CD4-positive, alpha-beta T cell treated with Interleukin-6 at 100 ng/mL for 8 hours (primary cell): Measurements from ENCODE around the gene NAP1L1.

ENCODE experiments used
- DNase-seq: peaks from one replicate; pipeline ENCODE4 v3.0.0-alpha.2; 2020; ENCODE audit warnings: mixed read lengths, low spot score

NAP1L1 gene

DNA sequence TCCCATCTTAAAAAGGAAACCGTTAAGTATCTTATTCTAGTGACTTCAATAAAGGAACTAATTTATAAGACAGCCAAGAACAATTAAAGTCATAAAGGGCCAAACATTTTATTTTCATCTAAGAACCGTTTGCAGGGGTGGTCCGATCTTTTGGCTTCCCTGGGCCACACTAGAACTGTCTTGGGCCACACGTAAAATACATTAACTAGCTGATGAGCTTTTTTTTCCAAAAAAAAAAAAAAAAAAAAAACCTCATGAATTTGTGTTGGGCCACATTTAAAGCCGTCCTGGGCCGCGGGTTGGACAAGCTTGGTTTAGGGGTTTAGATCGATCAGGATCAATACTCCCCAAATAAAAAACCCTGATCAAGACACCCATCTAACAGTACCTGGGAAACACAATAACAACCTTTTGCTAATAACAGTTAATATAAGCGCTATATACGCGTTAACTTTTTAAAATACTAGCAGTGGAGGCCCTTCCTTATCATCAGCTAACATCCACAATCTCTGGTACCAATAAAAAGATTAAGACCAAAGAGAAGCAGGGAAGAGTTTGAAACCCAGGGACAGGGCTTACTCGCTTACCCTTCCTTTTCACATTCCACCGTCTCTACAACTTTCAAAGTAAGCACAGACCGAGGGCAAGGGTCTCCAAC, 1.1 kb downstream of the NAP1L1 start:
- no peak for DNase-seq

DNA sequence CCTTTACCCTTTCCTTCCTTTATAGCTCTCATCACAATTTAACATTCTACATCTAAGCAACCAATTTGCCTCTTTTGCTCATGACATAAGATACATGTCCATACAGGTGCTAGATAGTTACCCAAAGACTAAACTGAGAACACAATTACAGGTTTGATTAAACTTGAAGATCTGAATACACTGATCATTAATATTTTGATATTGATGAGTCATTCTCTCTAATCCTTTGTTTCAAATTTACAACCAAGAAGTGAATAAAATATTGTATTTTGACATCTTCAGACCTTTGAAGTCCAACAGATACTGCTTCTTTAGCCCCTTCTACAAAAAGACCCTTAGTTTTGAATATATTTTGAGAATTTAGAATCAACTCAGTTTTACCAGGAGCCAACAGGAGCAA, 2.6 kb downstream of the NAP1L1 start:
- DNase-seq = no peak

DNA sequence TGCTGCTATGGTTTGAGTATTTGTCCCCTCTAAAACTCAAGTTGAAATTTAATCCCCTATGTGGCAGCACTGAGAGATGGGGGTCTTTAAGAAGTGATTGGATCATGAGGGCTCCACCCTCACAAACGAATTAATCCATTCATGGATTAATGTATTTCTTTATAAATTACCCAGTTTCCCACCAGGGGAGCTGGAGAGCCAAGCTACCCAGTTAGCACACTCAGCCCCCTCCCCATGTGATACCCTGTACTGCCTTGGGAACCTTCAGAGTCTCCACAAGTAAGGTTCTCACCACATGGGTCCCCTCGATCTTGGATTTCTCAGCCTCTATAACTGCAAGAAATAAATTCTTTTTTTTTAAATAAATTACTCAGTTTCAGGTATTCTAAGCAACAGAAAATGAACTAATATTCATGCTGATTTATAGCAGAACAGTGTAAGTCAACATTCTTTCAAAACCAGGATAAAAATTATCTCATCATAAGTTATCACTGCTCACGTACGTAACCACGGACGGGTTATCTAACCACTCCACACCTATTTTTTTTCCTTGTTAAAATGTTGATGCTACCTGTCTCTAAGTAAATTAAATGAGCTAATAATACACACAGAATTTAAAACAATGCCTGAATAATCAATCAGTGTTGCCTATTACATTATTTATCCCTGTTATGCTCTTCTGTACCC, 3.6 kb downstream of the NAP1L1 start:
- DNase-seq = no peak

DNA sequence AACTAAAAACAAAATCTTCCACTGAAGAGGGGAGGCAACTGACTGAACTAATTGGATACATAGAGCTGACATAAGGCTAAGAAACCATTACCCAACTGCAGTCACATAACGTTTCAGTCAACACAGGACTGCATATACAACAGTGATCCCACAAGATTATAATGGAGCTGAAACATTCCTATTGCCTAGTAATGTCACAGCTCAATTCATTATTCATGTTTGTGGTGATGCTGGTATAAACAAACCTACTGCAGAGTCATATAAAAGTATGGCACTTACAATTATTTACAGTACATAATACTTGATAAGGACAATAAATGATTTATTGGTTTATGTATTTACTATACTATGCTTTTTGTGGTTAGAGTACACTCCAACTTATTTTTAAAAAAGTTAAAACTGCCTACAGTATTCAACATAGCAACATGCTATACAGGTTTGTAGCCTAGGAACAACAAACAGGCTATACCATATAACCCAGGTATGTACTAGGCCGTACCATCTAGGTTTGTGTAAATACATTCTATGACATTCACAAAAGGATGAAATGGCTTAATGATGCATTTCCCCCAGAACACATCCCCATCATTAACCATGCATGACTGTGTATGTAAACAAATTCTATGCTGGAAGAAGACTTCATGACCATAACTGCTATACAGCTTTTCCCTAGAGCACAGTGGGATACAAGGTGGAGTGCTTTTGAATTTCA, 4.3 kb downstream of the NAP1L1 start:
- DNase-seq = no peak

DNA sequence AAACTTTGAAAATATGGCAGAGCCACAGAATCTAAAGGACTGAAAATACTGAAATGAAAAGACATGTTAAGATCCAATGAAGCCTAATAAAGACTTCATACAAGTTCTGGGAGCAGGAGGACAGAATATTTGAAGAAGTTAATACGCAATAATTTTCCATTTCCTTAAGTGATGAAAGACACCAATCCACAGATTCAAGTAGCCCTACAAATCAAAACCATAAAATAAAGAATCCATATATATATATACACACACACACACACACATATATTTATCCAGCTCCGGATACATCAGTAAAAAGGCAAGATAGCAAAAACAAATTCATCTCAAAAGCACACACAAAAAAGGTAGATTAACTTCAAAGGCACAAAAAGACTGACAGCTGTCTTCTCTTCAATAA, 5.7 kb downstream of the NAP1L1 start:
- no peak for DNase-seq

DNA sequence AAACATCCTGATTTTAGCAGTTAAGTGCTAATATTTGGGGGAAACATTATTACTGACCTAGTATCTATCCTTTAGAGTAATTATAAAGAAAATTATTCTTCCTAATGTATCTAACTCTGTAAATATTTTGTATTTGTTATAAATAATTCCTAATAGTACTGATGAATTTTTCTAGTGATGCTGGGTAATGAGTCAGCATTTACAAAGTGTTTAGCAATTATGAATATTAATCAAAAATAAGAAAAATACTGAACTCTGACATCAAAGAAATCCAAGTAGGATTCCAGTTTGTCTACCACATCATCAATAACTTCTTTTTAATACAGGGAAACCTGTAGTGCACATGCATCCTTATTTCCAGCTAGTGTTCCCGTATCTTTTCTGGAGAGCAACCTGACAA, 9.0 kb downstream of the NAP1L1 start:
- no peak for DNase-seq

DNA sequence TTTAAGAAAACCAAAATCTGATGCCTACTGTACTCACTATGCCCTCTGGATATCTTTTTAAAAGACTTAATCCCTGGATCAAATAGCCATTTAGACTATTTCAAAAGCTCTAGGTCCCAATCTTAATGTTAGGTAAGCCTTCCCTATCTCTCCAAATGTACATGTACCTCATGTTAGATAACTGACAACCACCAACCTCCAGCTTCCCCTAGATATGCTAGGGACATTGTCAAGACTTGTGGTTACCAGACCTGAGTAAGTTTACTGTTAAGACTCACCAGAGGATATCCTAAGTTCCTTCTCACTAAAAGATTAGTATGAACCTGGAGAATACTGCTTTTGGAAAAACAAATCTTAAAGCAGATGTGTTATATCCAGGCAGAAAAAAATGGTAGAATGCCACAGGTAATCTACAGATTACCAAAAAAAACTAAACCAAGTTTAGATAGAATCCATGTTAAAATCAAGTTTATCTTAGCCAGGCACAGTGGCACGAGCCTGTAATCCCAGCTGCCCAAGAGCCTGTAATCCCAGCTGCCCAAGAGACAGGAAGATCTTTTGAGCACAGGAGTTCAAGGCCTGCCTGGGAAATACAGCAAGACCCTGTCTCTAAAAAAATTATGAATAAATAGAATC, 9.7 kb downstream of the NAP1L1 start:
- DNase-seq = no peak

DNA sequence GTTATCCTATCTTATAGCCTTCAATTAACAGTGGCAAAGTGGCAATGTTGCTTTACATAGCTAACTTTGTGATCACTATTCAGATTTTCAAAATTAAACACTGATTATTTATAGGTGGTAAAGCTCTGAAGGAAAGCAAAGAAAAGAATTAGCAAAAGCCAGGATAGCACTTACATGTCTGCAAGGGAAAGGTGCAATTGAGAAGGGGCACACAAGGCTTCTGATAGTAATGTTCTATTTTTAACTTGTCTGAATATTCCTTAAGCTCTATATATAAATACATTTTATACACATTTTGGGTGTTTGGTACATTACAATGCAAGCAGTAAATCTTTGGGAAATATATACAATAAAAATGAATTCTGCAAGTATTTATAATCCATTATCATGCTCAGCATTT, 10.9 kb downstream of the NAP1L1 start:
- no peak for DNase-seq

DNA sequence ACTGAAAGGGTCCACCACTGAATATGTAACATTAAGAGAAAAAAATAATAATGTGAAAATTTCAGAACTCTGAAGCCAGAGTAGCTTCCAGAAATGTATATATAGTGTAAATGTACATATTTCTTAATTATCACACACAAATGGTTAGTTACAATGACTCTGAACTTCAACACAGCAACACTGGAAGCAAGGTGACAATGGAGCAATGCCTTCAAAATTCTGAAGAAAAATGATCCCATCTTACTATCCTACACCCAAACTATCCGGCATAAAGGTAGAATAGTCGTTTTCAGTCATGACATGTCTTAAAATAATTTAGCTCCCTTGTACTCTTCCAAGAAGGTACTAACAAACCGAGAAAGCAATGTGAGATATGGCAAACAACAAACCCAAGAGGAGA, 11.9 kb downstream of the NAP1L1 start:
- DNase-seq = no peak

DNA sequence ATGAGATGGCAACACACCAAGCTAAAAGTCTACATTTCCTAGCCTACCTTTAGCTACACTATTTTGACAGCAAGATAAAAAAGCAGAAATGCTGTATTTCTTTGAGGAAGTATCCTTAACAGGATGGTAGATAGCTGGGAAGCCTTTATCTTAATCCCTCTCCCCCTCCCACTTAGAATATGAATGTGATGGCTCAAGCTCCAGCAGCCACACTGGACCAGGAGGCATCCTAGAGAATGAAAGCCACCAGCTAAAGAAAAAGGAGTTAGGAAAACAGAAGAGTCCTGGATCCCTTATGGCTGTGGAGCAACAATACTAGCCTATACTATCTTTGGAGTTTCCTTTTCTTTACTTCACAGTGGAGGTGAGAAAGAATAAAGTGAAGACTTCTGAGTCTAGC, 15.1 kb downstream of the NAP1L1 start:
- DNase-seq = no peak

DNA sequence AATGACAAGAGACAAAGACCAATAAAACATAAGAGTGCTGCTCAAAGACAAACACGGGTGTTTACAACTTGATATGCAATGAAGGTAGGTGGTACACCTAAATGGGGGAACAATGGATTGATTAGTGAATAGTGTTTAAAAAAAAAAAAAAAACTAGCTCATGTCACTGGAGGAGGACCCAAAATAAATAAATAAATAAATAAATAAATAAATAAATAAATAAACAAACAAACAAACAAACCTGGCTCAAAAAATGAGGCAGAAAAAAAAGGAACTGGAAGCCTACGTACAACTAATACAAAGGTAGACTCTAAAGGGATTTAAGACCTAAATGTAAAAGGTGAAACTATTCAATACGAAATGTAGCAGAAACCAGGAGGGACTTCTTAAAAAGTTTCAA, 18.6 kb downstream of the NAP1L1 start:
- DNase-seq = no peak

DNA sequence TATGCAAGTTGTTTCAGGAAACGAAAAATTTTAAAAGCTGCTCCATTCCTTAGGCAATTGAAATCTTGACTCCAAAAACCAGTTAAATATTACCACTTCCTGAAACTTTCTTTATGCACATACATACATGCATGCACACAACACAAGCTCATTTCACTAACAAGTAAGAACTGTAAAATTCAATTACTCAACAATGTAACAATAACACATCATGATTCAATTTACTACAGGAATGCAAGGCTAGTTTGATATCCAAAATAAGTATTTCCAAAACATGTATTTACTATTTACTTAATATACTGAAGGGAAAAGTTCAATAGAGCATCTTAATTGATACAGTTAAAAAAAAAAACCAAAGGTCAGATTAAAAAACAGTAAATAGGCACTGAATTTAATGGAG, 19.6 kb downstream of the NAP1L1 start:
- DNase-seq = no peak

DNA sequence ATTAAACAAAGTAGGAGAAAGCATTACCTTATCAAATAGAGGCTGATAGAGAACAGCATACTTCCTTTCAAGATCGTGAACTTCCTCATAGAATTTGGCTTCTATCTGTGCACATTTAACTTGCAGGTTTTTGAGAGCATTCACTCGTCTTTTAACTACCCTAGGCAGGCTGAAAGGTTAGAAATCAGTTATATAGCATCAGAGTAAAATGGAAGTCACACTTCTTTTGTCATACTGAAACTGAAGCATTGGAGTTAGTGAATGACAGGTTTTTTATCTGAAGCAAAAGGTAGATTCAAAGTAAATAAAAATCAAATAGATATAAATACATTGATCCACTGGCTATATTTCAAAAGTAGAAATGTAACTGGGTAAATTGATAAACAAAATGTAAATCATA, 24.4 kb downstream of the NAP1L1 start:
- DNase-seq = no peak

DNA sequence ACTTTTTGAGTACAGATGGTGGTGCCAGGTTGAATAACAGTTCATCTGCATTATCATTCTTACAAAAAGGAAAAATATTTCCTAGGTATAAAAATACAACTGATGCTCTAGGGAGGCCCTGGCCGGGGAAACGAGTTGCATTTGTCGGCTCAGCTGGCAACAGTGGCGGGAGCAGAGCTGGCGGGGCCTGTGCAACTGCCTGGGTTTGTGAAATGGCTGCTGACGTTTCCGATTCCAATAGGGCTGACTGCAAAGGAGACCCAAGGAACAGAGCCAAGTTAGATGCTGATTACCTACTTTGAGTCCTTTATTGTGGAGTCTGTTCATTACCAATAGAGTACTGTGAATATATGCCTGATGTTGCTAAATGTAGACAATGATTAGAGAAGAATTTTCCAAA, 27.2 kb downstream of the NAP1L1 start:
- DNase-seq = no peak

DNA sequence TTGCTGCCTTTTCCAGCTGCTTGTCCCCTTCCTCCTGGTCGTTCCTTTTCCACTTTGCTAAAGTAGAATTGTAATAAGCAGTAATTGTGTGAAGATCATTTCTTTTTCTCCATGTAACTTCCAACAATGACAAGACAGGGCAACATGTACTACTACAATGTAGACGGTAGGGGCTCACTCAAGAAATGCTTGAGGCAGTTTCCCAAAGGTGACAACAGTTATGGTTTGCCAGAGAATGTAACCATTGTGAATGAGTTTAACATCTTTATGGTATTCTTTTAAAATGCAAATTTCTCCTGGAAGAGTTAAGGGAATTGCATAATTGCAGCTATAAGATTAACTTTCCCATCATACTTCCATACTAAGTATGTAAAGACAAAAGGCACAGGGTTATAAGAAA, 29.1 kb downstream of the NAP1L1 start:
- no peak for DNase-seq

DNA sequence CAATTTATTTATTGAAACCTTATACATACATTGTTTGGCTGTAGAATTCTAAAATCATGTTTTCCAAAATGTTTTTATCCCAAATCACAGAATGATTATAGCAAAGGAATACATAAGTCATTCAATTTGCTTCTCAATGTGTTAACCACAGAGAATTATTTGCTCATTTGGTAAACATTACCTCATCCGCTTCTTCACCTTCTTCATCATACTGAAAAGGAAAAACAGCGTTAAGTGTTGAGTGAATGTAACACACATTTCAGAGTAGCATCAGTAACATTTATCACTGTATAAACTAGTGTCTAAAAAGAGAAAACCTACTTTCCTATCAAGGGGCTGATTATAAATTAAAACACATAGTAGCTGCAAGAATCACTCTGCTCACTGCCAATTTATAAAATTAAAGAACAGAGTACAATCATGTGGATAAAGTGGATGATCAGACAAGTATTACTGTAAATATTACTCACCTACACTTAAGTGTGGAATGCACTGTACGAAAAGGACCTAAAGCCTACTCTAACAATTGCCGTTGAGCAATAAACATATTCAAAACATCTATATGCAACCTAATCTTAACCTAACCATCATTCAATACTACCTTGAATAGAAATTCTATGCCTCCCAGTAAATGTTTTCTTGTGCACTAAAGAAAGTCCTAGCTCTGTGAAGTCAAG, 34.8 kb downstream of the NAP1L1 start:
- DNase-seq = no peak

DNA sequence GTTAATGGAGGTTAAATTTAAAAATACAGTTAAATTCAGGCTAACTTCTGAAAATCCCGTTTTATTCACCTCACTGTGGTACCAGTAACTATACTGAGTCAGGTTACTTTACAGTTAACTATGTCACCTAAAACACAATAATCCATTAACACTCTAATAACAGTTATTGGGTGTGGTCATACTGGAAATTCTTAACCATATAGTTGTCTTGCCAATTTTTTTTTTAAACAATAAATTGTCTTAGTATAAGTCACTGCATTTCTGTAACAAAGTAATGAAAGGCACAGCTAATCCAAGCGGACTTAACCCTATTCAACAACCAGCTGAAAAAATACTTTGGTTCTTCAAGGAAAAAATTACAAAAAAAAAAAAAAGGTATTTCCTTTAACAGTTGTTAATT, 36.7 kb downstream of the NAP1L1 start:
- no peak for DNase-seq

DNA sequence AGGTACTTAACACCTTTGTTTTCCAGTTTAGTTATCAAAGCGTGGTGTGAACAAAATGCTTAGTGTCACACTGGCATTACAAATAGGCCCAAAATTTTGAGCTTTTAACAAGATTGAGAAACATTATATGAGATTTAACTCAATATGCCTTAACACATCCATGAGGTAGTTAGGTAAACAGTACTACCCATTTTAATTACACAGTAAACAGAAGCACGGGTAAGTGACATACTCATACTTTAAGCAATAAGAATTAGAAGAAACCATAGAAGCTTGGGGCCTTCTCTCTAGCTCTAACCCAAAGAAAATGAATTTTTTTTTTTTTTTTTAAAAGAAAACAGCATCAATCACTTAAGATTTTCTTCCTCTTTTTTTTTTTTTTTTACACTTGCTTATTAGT, 37.4 kb downstream of the NAP1L1 start:
- DNase-seq = no peak

DNA sequence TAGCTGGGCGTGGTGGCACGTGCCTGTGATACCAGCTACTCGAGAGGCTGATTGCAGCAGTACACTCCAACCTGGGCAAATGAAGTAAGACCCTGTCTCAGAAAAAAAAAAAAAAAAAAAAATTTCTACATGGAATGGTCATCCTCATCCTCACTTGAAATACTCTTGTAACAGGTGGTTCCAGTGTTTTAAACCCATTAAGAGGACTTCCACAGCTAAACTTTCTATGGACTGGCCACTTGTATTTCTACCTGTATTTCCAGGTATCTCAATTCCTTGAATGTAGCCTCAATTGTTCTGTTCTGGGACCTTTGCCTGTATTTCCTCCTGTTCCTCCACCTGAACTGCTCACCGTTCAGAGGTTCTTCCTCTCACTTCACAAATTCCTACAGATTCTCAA, 41.1 kb downstream of the NAP1L1 start:
- no peak for DNase-seq

DNA sequence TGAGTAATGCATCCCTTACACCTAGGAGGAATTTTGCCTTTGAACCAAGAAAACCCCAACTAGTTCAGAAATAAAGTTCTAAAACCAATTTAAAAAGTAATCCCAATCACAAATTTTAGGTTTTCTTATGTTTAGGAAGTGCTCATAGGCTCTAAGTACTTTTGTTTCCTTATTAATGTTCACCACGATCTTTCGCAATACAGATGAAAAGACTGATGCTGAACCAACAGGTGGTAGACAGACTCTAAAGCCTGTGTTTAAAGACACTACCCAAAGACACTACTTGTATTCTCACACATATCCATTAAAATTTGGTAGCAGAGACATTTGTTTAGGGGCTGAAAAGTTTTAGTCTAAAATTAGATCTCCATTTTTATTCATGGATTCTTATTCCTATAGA, 42.3 kb downstream of the NAP1L1 start:
- DNase-seq = no peak

DNA sequence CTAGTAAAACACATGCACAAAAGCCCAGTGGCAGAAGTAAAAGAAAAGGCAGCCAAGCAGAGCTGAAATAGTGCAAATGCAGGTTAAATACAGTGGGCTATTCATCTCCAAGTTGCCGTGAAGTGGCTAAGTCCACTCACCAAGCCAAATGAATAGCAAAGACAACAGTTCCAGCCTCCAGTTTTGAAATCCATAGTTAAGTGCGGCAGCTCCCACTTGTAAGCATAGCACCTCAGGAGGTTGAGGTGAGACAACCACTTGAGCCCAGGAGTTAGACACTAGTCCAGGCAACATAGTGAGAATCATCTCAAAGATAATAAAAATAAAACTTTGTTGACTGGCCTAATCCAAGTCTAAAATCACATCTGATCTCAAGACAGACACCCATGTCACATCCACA, 43.1 kb downstream of the NAP1L1 start:
- DNase-seq = no peak

DNA sequence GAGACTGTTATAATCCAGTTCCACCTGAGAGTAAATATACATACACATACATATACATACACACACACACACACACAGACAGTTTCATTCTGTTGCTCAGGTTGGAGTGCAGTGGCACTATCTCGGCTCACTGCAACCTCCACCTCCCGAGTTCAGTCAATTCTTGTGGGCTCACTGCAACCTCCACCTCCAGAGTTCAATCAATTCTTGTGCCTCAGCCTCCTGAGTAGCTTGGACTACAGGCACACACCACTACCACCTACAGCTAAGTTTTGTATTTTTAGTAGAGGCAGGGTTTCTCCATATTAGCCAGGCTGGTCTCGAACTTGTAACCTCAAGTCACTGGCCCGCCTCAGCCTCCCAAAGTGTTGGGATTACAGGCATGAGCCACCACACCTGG, 44.0 kb downstream of the NAP1L1 start:
- no peak for DNase-seq

DNA sequence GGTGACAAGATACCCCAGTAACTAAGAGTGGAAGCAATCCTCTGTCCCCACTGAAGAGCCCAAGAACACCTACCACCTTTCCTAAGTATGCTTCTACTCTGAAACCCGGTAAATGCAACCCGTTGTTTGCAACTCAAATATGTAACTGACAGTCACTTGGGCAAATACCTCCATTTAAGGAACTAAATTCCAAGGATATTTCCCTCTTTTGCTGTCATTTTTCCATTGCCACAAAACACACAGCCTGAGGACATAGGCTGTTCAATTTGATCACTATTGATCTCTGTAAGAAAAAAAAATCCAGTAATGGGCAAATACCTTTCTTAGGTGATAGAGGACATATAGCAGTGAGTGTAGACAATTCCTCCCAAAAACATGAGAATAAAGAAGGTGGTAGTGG, 46.3 kb downstream of the NAP1L1 start:
- DNase-seq = no peak
